Testis (tissue), 2 donors: Measurements from ENCODE around the gene R3HDM4.

Source experiments
- CTCF ChIP-seq, 3 experiments: fragments of 450-650 bp in 2 of 3; fragments of 200-600 bp in 1 of 3; sonication (generic) in 1 of 3; IDR thresholded peaks; one replicate each; pipeline ENCODE4 v1.5.1; 2016 to 2019; ENCODE audit warnings: antibody characterized with exemption in 3 of 3, mild to moderate bottlenecking in 2 of 3, moderate library complexity in 1 of 3
- POLR2A ChIP-seq: fragments of 450-650 bp; IDR thresholded peaks from one replicate; pipeline ENCODE4 v1.6.1; 2017; ENCODE audit warnings: antibody characterized with exemption, mild to moderate bottlenecking, moderate library complexity

GRCh38 chr19:950352-951066 is 37.5 kb upstream of the R3HDM4 start:
- TF ChIP-seq CTCF (IDR thresholded peaks at IDR 0.05) (no peak), POLR2A (no peak)
